NCI-H1436 treated with DMSO at 0.1 percent for 48 hours (cell line): Measurements from ENCODE around the gene FTCD.

Source experiments
- DNase-seq: peaks from one replicate; lab custom pipeline; 2025; lab: John Stamatoyannopoulos, UW

FTCD gene

GRCh38 chr21:46121286-46122221 is 33.8 kb downstream of the FTCD start:
- no peak for DNase-seq

- DNase-seq, result no peak
These were observed 34.8 kb downstream of the FTCD start for GRCh38 chr21:46120301-46121285.

GRCh38 chr21:46119637-46120271 is 35.6 kb downstream of the FTCD start:
- no peak for DNase-seq

GRCh38 chr21:46119144-46119636 is 36.2 kb downstream of the FTCD start:
- DNase-seq, result no peak

- DNase-seq, result no peak
These were observed 36.8 kb downstream of the FTCD start for GRCh38 chr21:46118316-46119143.

GRCh38 chr21:46117586-46118315 is 37.6 kb downstream of the FTCD start:
- DNase-seq, result no peak

- no peak for DNase-seq
These were observed 38.4 kb downstream of the FTCD start for GRCh38 chr21:46116776-46117585.

GRCh38 chr21:46116189-46116775 is 39.1 kb downstream of the FTCD start:
- DNase-seq, result no peak

GRCh38 chr21:46115441-46116188 is 39.8 kb downstream of the FTCD start:
- DNase-seq, result no peak

- no peak for DNase-seq
These were observed 40.4 kb downstream of the FTCD start for GRCh38 chr21:46114963-46115362.

- DNase-seq, result no peak
These were observed 41.7 kb downstream of the FTCD start for GRCh38 chr21:46113497-46114176.

- DNase-seq, result no peak
These were observed 42.6 kb downstream of the FTCD start for GRCh38 chr21:46112725-46113215.

GRCh38 chr21:46111857-46112724 is 43.3 kb downstream of the FTCD start:
- DNase-seq, result no peak

GRCh38 chr21:46111193-46111571 is 44.2 kb downstream of the FTCD start:
- no peak for DNase-seq

- no peak for DNase-seq
These were observed 44.7 kb downstream of the FTCD start for GRCh38 chr21:46110499-46111192.
